Occipital lobe (tissue), 2 donors: ENCODE results near the gene RHOH. TPM values are rescaled to one million over a fixed set of nuclear protein-coding genes. Genes with fewer than 3 reads are reported as not detected.
"Not testable (repeated sequence)": the region's sequence is repeated elsewhere in the genome, so short reads cannot be mapped to it uniquely, and the experiment has no call there.

Experiments
- DNase-seq: peaks from one replicate; lab custom pipeline; 2025; lab: John Stamatoyannopoulos, UW
- total RNA-seq: library from RNA; depleted of rRNA; stranded (reverse); fragments of >200 nt; gene quantifications from one replicate; pipeline ENCODE4 v1.2.3, GENCODE V29; 2014

The RHOH gene
- 0.94 TPM for total RNA-seq

- DNase-seq, result no peak
These were observed at the start of gene RHOH for GRCh38 chr4:40196724-40197281. Gene RHOH, plus strand, starts transcription at chr4:40197031. Its CDS starts 46,356 bp downstream, at chr4:40243387.

GRCh38 chr4:40147490-40147889 lies 49.3 kb upstream of the RHOH start:
- DNase-seq, result not testable (repeated sequence)

- no peak for DNase-seq
These were observed 46.9 kb upstream of the RHOH start for GRCh38 chr4:40149960-40150385.

- DNase-seq, result no peak
These were observed 45.9 kb upstream of the RHOH start for GRCh38 chr4:40150932-40151331.

- no peak for DNase-seq
These were observed 44.2 kb upstream of the RHOH start for GRCh38 chr4:40152637-40153036.

- DNase-seq, result no peak
These were observed 39.4 kb upstream of the RHOH start for GRCh38 chr4:40157436-40157835.

GRCh38 chr4:40160258-40160657 lies 36.6 kb upstream of the RHOH start:
- DNase-seq, result no peak

GRCh38 chr4:40164459-40164858 lies 32.4 kb upstream of the RHOH start:
- DNase-seq, result no peak

- no peak for DNase-seq
These were observed 30.9 kb upstream of the RHOH start for GRCh38 chr4:40165916-40166315.

GRCh38 chr4:40168070-40168469 lies 28.8 kb upstream of the RHOH start:
- no peak for DNase-seq

GRCh38 chr4:40170588-40170987 lies 26.2 kb upstream of the RHOH start:
- DNase-seq, result no peak

- no peak for DNase-seq
These were observed 23.4 kb upstream of the RHOH start for GRCh38 chr4:40173470-40173875.

GRCh38 chr4:40176602-40177001 lies 20.2 kb upstream of the RHOH start:
- DNase-seq, result no peak

GRCh38 chr4:40177591-40177990 lies 19.2 kb upstream of the RHOH start:
- DNase-seq, result no peak

- DNase-seq, result no peak
These were observed 18.2 kb upstream of the RHOH start for GRCh38 chr4:40178672-40179071.

- DNase-seq, result no peak
These were observed 17.5 kb upstream of the RHOH start for GRCh38 chr4:40179360-40179759.

GRCh38 chr4:40180356-40180755 lies 16.5 kb upstream of the RHOH start:
- no peak for DNase-seq

GRCh38 chr4:40182001-40182400 lies 14.8 kb upstream of the RHOH start:
- no peak for DNase-seq

GRCh38 chr4:40182954-40183353 lies 13.9 kb upstream of the RHOH start:
- no peak for DNase-seq

- DNase-seq, result no peak
These were observed 13.0 kb upstream of the RHOH start for GRCh38 chr4:40183615-40184411.

GRCh38 chr4:40185830-40186664 lies 10.8 kb upstream of the RHOH start:
- DNase-seq, result no peak

GRCh38 chr4:40186665-40187014 lies 10.2 kb upstream of the RHOH start:
- no peak for DNase-seq
